Liver (tissue), 9 donors: ENCODE data around the gene BPHL. TPM values are rescaled to one million over a fixed set of nuclear protein-coding genes. Genes with fewer than 3 reads are reported as not detected.

Source experiments
- DNase-seq: peaks from one replicate; pipeline ENCODE4 v3.0.0-alpha.2; 2017; ENCODE audit warnings: low spot score
- H3K27ac ChIP-seq, 2 donors: one replicate each; pipeline ENCODE4 v1.7.0; 2013; ENCODE audit warnings: inconsistent platforms in 2 of 2, low read length in 2 of 2, control low read depth in 1 of 2, low read depth in 1 of 2, mild to moderate bottlenecking in 1 of 2
- H3K27me3 ChIP-seq, 4 donors: one replicate each; pipeline versions ENCODE4 v1.6.1 to v1.7.0; 2013; ENCODE audit warnings: low read length in 3 of 4, inconsistent platforms in 1 of 4, mild to moderate bottlenecking in 1 of 4, moderate library complexity in 1 of 4; ENCODE audit not compliant: control insufficient read depth in 4 of 4, insufficient read depth in 4 of 4
- H3K36me3 ChIP-seq, 4 donors: one replicate each; pipeline versions ENCODE4 v1.6.1 to v1.7.0; 2013; ENCODE audit warnings: low read length in 3 of 4, mild to moderate bottlenecking in 3 of 4, low read depth in 1 of 4, moderate library complexity in 1 of 4; ENCODE audit not compliant: control insufficient read depth in 4 of 4, insufficient read depth in 3 of 4
- H3K4me1 ChIP-seq, 4 donors: one replicate each; pipeline versions ENCODE4 v1.6.1 to v1.7.0; 2013; ENCODE audit warnings: low read length in 3 of 4, mild to moderate bottlenecking in 3 of 4, moderate library complexity in 1 of 4; ENCODE audit not compliant: control insufficient read depth in 4 of 4, insufficient read depth in 4 of 4
- H3K4me3 ChIP-seq, 3 donors: one replicate each; pipeline versions ENCODE4 v1.6.1 to v1.7.0; 2013; ENCODE audit warnings: low read length in 3 of 3, control low read depth in 1 of 3, low read depth in 1 of 3, mild to moderate bottlenecking in 1 of 3
- H3K9ac ChIP-seq, 2 donors: one replicate each; pipeline ENCODE4 v1.7.0; 2013; ENCODE audit warnings: low read length in 2 of 2, mild to moderate bottlenecking in 2 of 2, moderate library complexity in 2 of 2, control low read depth in 1 of 2, low read depth in 1 of 2
- H3K9me3 ChIP-seq, 4 donors: one replicate each; pipeline versions ENCODE4 v1.6.1 to v1.7.0; 2013; ENCODE audit warnings: low read length in 3 of 4; ENCODE audit not compliant: control insufficient read depth in 4 of 4
- ATF3 ChIP-seq: IDR thresholded peaks from 2 replicates; pipeline ENCODE4 v1.6.1; 2016; ENCODE audit warnings: antibody characterized with exemption
- CTCF ChIP-seq: fragments of 150-350 bp; IDR thresholded peaks from 2 replicates; pipeline ENCODE4 v1.5.1; 2017; ENCODE audit warnings: improper control_type of control experiment, low read depth, low read length; ENCODE audit not compliant: missing input control
- EGR1 ChIP-seq, 2 donors: IDR thresholded peaks; 2 replicates each; pipeline ENCODE4 v1.6.1; 2016 to 2018; ENCODE audit warnings: antibody characterized with exemption in 2 of 2, low read depth in 2 of 2
- FOXA1 ChIP-seq: IDR thresholded peaks from 2 replicates; pipeline ENCODE4 v1.6.1; 2016; ENCODE audit warnings: antibody characterized with exemption
- FOXA2 ChIP-seq: IDR thresholded peaks from 2 replicates; pipeline ENCODE4 v1.6.1; 2016; ENCODE audit warnings: antibody characterized with exemption
- GABPA ChIP-seq, 2 donors: IDR thresholded peaks in 1 of 2; conservative IDR thresholded peaks in 1 of 2; 2 replicates each; pipeline ENCODE4 v1.6.1; 2016; ENCODE audit warnings: antibody characterized with exemption in 2 of 2, mild to moderate bottlenecking in 1 of 2, moderate library complexity in 1 of 2
- HNF4A ChIP-seq, 2 donors: conservative IDR thresholded peaks; 2 replicates each; pipeline ENCODE4 v1.6.1; 2016; ENCODE audit warnings: antibody characterized with exemption in 2 of 2, mild to moderate bottlenecking in 2 of 2
- HNF4G ChIP-seq: IDR thresholded peaks from 2 replicates; pipeline ENCODE4 v1.6.1; 2016; ENCODE audit warnings: antibody characterized with exemption
- JUND ChIP-seq, 2 donors: IDR thresholded peaks; 2 replicates each; pipeline ENCODE4 v1.6.1; 2016; ENCODE audit warnings: antibody characterized with exemption in 2 of 2
- MAX ChIP-seq: IDR thresholded peaks from 2 replicates; pipeline ENCODE4 v1.6.1; 2016; ENCODE audit warnings: antibody characterized with exemption
- NR2F2 ChIP-seq: IDR thresholded peaks from 2 replicates; pipeline ENCODE4 v1.6.1; 2016; ENCODE audit warnings: antibody characterized with exemption
- RAD21 ChIP-seq, 2 donors: IDR thresholded peaks; 2 replicates each; pipeline ENCODE4 v1.6.1; 2016; ENCODE audit warnings: antibody characterized with exemption in 2 of 2, mild to moderate bottlenecking in 2 of 2
- REST ChIP-seq: IDR thresholded peaks from 2 replicates; pipeline ENCODE4 v1.6.1; 2016; ENCODE audit warnings: antibody characterized with exemption, mild to moderate bottlenecking
- RXRA ChIP-seq, 2 donors: IDR thresholded peaks; 2 replicates each; pipeline ENCODE4 v1.6.1; 2017 to 2018; ENCODE audit warnings: antibody characterized with exemption in 2 of 2, mild to moderate bottlenecking in 1 of 2
- SP1 ChIP-seq: IDR thresholded peaks from 2 replicates; pipeline ENCODE4 v1.6.1; 2018; ENCODE audit warnings: antibody characterized with exemption, mild to moderate bottlenecking
- TAF1 ChIP-seq: conservative IDR thresholded peaks from 2 replicates; pipeline ENCODE4 v1.6.1; 2016; ENCODE audit warnings: antibody characterized with exemption, mild to moderate bottlenecking
- YY1 ChIP-seq: IDR thresholded peaks from 2 replicates; pipeline ENCODE4 v1.6.1; 2016; ENCODE audit warnings: antibody characterized with exemption, mild to moderate bottlenecking
- ZBTB33 ChIP-seq: IDR thresholded peaks from 2 replicates; pipeline ENCODE4 v1.6.1; 2016; ENCODE audit warnings: antibody characterized with exemption
- WGBS: extraction: QIAGEN DNeasy Blood & Tissue Kit; methylation state at CpG from one replicate; pipeline ENCODE4 v1.1.7; 2013; 5-methylcytosine and 5-hydroxymethylcytosine counted together
- polyA plus RNA-seq, 2 donors: library from polyadenylated mRNA; stranded (reverse) in 1 of 2; unstranded in 1 of 2; fragments of 200-250 nt in 1 of 2; fragments of >200 nt in 1 of 2; fragmentation: Nextera tagmentation in 1 of 2; extraction: Ambion mirVana in 1 of 2; gene quantifications; one replicate each; pipeline versions ENCODE4 v1.2.1 to v1.2.3, GENCODE V29; 2013 to 2015
- total RNA-seq, 2 donors: library from RNA; depleted of rRNA; stranded (reverse); fragments of >200 nt; gene quantifications; one replicate each; pipeline ENCODE4 v1.2.3, GENCODE V29; 2014
- donor health status: healthy.
- donor health status: healthy.
- donor health status: healthy.
- donor health status: healthy.
- donor health status: healthy.

BPHL gene
- total and polyA plus RNA-seq, 4 donors, result 16.0 to 90.8 (median 31.5) TPM

GRCh38 chr6:3088446-3088845 lies 30.1 kb upstream of the BPHL start:
- TF ChIP-seq YY1 (no peak), RAD21 (IDR thresholded peaks at IDR 0.05) (no peak), RXRA (IDR thresholded peaks at IDR 0.05) (no peak), HNF4G (no peak), GABPA (IDR thresholded peaks at IDR 0.05 in 1 of 2, conservative IDR thresholded peaks at IDR 0.05 in 1 of 2) (no peak), TAF1 (no peak), NR2F2 (no peak), ATF3 (no peak), SP1 (no peak), ZBTB33 (no peak), JUND (IDR thresholded peaks at IDR 0.05) (no peak), FOXA2 (no peak), HNF4A (conservative IDR thresholded peaks at IDR 0.05) (no peak), EGR1 (IDR thresholded peaks at IDR 0.05; ENCODE audit: low read depth in 2 of 2) (no peak), REST (no peak), MAX (no peak), FOXA1 (no peak), CTCF (no peak)
- Histone ChIP-seq H3K36me3 (peaks cover 9 to 56% (median 46%) of the 10 kb centered on the region in 4 donors), H3K4me1 (no peaks in the 10 kb centered on the region), H3K4me3 (no peak overlapping the region), H3K9ac (no peak overlapping the region), H3K27me3 (no peaks in the 10 kb centered on the region), H3K9me3 (no peaks in the 10 kb centered on the region), H3K27ac (no peak overlapping the region)
- 94% methylated on average over 4 of the region's 4 CpGs for WGBS
- no peak for DNase-seq
